ENCODE results near the gene AIFM3. TPM values are rescaled to one million over a fixed set of nuclear protein-coding genes. Genes with fewer than 3 reads are reported as not detected.

The AIFM3 gene
- total RNA-seq, 1 donor from 2014 or later, result 0.17 TPM

DNA sequence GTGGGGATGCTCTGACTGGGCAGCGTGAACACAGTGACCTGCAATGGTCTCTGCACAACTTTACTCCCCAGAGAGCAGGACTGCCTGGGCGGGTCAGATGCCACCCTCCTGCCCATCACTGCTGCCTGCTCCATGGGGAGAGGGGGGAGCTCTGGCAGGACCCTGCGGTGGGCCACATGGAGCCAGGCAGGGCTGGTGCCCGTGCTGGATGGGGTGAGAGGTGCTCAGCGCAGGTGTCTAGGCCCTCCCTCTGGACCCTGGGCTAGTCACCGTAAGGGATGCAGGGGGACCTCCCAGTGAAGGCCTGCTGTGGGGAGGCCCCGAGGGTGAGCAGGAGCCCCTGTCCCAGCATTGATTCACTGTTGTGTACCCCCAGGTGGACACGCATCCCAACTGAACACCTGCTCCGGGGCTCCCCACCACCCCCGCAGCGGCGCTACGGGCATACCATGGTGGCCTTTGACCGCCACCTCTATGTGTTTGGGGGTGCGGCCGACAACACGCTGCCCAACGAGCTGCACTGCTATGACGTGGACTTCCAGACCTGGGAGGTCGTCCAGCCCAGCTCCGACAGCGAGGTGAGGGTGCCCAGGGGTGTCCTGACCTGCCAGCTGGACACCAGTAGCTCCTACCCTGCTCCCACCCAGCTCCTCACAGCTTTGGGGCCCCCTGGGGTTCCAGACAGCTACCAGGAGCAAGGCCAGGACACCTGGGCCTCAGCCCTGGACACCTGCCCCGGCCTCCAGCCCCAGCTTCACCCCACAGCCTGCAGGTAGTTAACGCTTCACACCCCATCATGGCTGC lies 24.4 kb downstream of the AIFM3 start:
- DNase-seq, result no peak

DNA sequence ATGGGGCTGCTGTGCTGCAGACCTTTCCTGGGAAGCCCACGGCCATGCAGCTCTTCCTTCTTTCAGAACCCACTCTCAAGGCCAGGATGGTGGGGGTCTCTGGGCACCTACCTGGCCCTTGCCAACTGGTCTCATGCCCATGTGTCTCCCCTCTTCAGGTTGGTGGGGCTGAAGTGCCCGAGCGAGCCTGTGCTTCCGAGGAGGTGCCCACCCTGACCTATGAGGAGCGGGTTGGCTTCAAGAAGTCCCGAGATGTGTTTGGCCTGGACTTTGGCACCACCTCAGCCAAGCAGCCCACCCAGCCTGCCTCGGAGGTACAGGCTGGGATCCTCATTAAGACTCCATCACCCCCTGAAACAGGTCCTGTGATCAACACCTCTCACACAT lies 25.0 kb downstream of the AIFM3 start:
- no peak for DNase-seq

DNA sequence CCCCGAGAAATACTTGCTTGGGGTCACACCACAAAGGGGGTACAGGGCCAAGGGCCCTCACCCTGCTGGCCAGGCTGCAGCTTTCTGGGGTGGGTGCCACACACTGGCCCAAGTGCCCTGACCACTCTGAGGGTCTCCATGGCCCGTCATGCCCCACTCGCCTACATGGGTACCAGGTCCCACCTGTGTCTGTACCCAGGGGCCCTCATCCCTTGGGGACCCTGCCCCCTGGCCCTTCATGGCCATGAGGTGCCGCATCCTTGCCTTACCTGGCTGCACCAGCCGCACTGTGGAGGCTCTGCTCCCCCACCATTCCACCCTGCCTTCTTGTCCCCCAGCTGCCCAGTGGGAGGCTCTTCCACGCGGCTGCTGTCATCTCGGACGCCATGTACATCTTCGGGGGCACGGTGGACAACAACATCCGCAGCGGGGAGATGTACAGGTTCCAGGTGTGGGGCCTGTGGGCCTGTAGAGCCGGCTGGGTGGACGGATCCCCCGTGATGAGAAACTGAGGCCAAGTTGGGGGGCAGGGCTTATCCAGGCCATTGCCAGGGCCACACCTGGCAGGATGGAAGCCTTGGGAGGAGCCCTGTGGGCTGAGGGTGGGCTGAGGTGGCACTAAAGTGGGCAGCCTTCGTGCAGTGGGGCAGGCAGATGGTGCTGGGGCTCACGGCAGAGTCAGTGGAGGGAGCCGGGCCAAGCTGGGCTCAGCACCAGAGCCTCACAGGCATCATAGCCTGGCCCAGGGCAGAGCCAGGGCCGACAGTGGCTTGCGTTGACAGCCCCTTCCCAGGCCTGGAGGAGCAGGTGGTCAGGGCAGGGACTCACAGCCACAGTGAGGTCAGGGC lies 25.6 kb downstream of the AIFM3 start:
- no peak for DNase-seq

DNA sequence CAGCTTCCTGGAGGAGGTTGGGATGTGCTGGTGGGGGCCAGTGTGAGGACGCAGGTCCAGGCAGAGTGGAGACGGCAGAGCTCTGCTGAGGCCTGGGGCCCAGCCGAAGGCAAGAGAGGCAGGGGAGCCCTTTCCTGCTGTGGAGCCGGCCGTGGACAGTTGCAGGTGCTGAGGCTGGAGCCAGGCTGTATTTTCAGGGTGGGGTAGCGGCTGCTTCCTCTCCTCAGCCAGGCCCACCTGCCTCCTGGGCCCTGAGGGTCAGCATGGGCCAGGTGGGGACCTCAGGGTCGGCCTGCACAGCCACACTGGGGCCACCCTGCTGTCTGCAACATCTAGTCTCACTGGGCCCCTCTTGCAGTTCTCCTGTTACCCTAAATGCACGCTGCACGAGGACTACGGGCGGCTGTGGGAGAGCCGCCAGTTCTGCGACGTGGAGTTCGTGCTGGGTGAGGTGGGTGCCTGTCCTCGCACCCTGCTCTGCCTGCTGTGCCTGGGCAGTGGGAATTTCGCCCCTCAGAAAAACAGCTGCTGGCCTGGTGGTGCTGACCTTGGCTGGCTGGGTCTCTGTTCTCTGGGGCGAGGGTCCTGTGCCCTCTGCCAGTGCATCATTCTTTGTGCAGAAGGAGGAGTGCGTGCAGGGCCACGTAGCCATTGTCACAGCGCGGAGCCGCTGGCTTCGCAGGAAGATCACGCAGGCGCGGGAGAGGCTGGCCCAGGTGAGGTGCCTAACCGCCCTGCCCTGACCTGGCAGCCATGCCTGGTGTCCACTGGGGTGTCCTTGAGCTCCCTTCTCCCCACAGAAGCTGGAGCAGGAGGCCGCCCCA lies 26.5 kb downstream of the AIFM3 start:
- no peak for DNase-seq

DNA sequence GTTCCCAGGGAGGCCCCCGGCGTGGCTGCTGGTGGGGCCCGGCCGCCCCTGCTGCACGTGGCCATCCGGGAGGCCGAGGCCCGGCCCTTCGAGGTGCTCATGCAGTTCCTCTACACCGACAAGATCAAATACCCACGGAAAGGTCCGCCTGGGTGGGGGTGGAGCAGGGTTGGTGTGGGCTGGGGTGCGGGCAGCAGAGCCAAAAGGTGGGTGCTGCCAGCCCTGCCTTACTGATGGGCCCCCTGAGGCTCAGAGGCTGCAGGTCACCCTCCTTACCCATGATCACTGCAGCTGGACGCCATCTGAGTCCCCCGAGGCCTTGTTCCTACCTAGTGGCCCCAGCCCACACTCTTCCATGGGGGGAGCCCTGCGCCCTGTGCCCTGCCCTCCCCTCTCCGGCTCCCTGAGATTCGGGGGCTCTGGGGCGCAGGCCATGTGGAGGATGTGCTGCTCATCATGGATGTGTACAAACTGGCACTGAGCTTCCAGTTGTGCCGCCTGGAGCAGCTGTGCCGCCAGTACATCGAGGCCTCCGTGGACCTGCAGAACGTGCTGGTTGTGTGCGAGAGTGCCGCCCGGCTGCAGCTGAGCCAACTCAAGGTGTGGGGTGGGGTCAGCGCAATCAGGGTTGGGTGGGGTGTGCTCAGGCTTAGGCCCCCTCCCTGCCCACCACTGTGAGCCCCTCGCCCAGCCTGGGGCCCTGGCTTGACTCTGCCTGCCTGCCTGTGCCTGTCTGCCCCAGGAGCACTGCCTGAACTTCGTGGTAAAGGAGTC lies 27.3 kb downstream of the AIFM3 start:
- DNase-seq, result no peak

DNA sequence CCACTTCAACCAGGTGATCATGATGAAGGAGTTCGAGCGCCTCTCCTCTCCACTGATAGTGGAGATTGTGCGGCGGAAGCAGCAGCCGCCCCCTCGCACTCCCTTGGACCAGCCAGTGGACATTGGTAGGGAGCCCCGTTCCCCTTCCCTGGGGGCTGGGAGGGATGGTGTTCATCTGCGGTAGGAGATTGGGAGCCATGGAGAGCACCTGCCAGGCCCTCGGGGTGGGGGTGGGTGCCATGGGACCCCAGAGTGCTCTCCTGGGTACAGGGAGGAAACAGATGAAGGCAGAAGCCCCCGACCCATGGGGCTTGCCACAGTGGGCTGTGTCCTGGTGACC lies 27.8 kb downstream of the AIFM3 start:
- no peak for DNase-seq

DNA sequence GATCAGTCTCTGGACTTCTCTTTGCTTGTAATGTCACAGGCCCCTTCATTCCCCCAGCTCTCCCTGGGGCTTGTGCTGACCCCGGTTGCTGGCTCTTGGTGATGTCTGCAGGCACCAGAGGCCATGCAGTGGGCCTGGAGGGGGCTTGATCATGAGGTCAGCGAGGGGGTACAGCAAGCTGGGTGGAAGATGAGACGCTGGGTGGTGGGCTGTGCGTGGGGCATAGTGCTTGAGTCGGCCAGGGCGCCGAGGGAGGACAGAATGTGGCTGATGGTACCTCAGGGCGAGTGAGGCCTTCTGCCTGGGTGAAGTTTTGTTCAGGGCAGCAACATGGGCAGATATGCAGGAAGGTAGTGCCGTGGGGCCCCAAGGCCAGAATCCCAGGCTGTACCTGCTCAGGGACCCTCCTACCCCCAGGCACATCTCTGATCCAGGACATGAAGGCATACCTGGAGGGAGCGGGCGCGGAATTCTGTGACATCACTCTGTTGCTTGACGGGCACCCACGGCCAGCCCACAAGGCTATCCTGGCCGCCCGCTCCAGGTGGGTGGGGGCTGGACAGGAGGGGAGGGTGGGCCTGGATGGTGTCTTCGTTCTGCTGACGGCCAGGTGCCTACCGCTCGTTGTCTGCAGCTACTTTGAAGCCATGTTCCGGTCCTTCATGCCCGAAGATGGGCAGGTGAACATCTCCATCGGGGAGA lies 28.4 kb downstream of the AIFM3 start:
- DNase-seq, result no peak

DNA sequence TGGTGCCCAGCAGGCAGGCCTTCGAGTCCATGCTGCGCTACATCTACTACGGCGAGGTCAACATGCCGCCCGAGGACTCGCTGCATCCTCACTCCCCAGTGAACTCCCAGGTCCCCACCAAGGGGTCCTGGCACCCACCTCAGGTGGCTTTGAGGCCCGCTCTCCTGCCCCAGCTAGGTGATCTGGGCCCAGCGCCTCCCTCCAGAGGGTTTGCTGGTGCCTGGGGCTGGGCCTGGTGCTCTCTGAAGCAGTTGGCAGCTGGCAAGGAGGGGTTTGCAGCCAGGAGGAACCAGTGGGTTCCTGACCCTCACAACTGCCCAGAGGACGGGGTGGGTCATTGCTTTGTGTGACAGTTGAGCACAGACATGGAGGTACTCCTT lies 29.0 kb downstream of the AIFM3 start:
- DNase-seq, result no peak

DNA sequence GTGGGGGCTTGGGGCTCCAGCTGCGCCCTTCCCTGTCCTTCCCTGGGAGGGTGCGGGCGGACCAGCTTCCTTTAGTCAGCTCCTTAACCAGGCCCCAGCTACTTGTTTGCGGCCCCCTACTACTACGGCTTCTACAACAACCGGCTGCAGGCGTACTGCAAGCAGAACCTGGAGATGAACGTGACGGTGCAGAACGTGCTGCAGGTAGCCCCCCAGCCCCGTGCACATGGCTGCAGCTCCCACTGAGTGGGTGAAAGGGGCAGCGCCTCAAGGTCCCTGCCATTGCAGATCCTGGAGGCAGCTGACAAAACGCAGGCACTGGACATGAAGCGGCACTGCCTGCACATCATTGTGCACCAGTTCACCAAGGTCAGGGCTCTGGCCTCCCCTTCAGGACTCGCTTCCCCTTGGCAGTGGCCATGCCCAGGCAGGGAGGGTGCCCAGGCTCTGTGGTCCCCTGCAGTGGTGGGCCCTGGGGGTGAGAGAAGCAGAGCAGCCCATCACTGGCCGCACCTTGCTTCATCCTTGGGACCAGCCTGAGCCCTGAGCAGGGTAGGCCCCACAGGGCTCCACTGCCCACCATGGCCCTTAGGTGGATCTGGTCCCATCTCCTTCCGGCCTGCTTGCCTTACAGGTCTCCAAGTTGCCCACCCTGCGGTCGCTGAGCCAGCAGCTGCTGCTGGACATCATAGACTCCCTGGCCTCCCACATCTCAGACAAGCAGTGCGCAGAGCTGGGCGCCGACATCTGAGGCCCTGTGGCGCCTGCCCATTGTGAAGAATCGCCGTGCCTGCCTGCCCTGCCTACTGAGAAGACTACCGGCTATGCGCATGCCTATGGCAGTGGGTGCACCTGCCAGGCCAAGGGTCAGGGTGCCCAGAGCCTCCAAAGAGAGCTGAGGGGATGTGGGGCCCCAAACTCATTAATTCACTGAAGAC lies 29.8 kb downstream of the AIFM3 start:
- DNase-seq, result no peak

DNA sequence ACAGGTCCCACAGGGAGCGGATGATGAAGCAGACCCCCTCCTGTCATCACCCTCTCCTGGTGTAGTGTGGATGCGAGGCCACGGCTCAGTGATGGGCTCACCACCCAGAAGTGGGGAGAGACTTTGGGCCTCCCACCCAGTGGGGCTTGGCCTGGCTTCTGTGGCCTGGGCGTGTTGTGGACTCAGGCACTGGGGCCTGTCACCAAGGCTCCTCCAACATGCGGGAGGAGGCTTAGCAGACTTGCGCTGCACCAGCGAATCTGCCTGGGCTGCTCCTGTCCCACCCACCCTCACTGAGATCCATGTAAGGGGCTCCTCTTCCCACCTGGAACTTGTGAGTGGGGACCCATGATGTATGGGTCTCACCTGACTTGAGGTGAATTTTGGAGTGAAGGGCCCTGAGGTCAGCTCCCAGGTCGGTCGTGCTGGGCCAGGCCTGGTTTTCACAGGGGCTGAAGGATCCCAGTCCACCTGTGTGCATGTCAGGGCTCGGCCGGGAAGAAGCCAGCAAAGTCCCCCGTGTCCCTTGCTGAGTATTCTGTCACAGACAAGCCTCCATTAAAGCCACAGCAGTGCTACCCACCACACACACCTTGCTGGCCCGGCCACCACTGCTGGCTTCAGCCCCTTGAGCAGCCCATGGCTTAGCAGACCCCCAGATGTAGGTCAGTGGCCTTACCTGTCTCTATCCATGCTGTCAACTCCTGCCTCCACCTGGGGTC lies 30.6 kb downstream of the AIFM3 start:
- DNase-seq, result no peak

DNA sequence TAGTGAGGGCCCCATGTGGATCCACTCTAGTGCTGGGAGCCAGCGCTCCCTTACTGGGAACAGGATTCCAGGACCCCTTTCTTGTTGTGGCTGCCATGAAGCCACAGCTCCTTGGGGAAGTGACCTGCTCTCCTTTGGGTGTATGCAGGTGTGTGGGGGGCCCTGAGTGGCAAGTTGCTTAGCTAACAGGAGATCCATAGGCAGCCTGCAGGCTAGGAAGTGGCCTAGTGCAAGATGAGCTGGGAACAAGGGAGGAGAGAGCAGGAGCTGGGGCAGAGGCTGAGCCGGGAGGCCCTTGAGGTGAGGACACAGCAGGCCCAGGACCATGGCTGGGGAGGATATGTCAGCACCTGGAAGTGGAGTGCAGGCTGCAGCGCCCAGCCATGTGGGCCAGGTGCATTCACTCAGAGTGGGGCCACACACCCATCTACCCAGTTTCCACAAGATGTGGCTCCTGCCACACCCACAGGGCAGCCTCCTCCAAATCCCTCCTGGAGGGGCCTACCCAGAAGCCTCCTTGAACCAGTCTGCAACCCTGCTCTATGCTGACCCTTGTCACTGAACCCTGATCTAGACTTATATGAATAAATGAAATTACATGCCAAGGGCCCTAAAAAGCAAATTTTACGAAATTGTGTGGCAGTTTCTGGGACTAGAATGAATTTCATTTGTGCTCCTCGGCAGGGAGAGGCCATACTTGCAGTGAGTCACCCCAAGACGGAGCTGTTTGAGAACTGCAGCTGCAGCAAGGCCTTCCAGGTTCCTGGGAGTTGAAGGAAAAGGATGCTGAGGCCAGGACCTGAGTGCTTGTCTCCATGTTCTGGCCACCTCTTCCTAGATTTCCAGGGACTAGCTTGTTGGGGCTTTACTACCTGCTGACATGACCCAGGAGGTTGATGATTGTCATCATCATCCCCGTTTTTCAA lies 31.6 kb downstream of the AIFM3 start:
- DNase-seq, result no peak

DNA sequence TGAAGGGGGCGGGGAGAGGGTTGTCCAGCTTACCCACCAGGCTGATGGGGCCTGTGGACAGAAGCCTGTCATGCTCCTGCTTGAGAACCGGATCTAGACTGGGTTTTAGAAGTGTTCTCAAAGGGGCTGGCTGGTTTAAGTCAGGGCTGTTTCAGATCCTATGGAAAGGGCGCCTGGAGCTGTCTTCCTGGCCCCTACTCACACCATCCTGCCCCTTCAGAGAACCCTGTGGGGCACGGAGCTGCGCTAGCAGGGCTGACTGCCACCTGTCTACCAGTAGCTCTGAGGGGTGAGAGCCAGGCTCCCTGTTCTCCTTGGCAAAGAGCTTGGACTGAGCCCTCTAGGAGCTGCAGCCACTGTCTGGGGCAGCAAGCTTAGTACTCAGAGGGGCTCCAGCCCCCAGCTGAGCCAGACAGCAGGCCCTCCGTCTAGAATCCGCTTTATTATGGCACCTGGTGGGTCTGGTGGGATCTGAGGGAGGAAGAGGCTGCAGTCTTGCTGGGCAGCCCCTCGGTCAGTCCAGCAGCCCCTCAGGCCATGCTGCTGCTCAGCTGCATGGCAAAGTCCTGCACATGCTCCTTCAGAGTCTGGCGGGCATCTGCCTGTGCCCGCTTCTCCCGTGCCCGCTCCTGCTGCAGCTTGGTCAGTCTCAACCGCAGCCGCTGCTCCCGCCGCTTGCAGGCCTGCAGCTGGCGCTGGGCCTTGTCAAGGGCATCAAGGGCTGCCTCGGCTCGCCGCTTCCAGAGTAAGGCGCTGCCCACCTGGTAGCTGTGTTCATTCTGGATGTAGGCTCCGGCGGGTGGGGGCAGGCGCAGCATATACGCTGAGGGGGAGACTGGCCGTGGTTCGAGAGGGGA lies 32.5 kb downstream of the AIFM3 start:
- no peak for DNase-seq

DNA sequence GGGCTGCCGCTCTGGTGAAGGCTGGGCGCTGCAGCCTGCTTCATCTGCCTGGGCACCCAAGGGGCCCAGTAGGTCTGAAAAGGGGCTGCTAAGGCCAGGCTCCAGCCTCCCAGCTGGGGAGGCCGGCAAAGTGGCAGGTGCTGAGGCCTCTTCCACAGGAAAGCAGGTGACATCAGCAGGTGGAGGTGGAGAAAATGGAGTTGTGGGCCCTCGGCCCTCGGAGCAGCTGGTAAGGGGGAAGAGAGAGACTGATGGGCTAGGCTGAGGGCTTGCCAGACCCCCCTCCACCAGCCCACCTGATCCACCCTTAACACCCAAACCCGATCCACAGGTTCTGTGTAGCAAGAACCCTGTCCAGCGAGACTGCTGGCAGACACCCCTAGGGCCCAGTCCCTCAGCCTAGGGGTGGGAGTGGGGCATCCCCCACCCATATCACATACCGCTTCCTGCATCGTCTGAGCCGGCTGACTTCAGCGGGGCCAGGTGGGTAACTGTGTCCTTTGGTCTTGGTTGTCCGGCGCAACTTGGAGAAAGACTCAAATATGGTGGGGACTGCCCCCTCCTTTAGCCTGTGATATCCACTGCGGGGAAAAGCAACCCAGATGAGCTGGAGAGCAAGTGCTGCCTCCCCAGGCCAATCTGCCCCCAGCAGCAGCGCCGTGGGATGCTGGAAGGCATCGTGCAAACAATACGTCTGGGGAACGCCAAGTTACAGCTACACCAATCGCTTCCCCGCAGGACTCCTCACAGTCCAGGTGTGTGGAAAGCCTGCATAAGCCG lies 33.3 kb downstream of the AIFM3 start:
- DNase-seq, result peak; percentile 23

DNA sequence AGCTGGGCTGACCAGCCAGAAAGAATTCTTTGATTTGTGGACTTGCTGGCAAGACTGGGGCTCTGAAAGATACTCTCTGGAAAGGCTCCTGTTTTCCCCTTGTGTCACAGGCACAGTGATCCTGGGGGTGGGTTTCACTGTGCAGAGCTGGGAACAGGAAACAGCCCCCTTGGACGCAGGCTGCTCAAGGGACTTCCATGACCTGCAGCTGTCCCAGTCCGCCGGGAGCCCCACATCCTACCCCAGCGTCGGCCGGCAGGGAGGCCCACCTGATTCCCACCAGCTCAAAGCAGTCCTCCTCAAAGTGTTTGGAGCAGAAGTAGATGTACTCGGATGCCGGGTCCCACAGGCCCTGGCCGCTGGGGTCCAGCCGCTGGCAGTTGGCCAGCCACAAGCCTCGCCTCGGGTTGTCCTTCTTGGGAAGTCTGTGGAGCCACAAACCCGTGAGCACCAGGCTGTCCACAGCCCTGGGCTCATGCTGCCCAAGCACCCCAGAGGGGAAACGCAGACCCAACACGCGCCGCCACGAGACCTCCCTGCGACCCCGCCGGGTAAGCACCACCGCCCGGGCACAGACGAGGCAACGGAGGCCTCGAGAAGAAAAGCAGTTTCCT lies 34.0 kb downstream of the AIFM3 start:
- peak; percentile 35 for DNase-seq

DNA sequence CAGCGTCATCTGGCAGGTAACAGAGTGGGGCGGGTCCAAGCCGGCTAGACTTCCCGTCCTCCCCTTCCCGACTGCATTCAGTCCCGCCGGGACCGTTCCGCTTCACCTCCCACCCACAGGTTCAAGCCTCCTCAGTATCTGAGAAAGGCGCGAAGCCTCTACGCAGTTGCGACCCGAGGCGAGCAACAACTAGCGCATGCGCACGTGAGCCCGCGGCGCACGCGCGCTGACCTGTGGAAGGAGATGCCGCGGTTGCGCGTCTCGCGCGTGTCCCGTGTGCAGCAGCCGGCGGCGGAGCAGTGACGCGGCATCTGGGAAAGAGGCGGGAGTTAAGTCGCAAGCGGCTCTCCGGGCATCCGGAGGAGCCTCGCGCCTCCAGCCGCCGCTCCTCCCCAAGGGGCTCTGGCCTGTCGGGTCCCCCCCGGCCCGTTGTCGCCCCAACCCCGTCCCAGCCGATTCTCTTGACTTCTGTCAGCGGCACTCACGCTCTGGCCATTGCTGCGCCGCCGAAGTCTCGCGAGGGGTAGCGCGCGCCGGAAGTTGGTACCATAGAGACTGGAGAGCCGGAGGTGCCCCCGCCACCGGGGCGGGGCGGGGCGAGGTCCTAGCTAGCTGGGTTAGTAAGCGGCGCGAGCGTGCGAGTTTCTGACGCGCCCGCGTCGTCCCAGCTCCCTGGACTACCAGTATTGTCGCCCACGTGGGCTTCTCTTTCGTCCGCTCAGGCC lies 34.7 kb downstream of the AIFM3 start, which contains the start of gene THAP7:
Gene THAP7 (minus strand): TSS at position 518 of the 725 bp plus-strand sequence. CDS start 207 bp downstream, at position 311.
- peak; percentile 96 for DNase-seq

DNA sequence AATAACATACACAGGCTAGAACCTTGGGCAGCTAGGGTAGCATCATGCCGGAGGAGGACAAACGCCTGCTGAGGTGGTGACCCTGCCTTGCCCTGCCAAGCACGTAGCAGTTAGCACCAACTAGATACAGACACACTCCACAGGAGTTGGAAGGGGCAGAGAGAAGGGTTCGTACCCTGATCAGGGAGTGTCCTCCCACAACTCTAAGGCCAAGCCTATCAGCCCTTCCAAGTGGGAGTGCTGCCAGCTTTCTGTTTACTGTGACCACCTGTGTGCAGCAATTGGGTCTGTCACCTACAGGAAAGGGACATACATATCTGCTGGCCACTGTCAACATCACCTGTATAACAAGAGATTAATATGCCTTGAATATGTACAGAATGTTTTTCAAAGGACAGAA lies 36.7 kb downstream of the AIFM3 start:
- DNase-seq, result no peak
